HG03045 (cell line): Measurements from ENCODE around the gene KIAA1614.

Experiments
- ATAC-seq: cut with Tn5 transposase; IDR thresholded peaks from one replicate; pipeline ENCODE4 v1.9.1; 2021; ENCODE audit warnings: mild to moderate bottlenecking, moderate library complexity; ENCODE audit not compliant: unreplicated experiment

The KIAA1614 gene

DNA sequence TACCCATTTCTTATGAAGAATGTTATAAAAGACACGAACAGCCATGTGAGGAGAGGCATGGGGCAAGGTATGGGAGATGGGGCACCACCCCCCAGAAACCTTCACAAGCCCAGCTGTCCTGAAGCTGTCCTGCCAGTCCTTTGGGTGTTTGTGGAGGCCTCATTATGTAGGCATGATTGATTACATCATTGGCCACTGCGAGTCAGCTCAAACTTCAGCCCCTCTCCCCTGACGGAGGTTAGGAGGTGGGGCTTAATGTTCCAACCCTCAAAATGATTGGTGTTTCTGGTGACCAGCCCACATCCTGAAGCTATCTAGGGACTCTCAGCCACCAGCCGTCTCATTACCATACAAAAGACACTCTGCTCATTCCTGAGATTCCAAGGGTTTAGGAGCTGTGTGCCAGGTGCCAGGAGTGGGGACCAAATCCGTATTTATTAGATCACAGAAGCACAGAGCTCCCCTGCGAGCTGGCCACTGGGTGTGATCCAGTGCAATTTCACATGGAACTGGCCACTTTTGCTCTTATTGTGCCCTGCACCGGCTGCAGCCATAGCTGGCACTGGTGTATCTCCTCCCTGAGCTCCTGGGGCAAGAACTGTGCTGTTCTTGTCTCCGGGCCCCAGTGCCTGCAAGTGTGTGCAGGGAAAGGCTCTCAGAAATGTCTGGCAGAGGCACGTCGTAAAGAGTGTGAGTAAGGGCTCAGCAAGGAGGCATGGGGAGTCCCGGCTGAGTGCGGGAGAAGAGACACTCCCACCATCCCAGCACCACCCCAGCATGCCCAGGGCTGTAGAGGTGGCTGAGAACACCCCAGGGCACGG, 10.5 kb downstream of the KIAA1614 start:
- no peak for ATAC-seq

DNA sequence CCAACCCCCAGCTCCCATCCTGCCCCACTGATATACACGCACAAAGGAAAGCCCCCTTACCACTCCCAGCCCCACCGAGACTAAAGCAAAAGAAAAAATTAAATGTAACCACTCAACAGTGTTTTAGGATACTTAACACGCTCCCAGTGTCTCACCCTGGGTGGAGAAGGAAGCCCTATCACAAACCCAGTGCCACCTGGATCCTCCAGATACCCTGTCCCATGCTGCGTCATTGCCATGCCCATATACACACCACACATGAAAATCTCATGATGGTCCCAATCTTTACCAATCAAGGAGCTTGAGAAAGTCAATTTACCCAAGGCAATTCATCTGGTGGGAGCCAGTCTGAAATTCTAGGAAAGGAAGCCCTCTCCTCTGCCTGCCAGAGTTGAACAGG, 11.2 kb downstream of the KIAA1614 start:
- ATAC-seq = no peak

- no peak for ATAC-seq
Measured at GRCh38 chr1:180924939-180925338, 12.2 kb downstream of the KIAA1614 start.

- no peak for ATAC-seq
Measured at GRCh38 chr1:180925471-180926051, 12.9 kb downstream of the KIAA1614 start.

- no peak for ATAC-seq
Measured at GRCh38 chr1:180926164-180926981, 13.7 kb downstream of the KIAA1614 start.

DNA sequence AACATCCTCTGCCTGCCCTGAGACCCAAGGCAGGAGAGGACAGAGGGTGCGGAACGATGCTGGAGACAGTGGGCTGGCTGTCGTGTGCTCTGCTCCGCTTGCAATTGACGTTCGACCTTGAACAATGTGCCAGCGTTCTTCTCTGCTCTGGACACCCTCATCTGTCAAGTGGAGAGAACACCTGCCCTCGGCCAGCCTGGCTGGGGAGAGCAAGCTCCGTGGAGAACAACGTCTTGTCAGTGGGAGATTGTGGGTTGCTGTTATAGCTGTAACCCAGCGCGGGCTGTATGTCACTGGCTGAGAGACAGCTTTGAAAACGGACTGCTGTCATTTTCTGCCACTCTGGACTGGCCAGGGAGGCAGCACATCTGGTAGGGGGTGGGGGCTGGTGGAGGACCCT, 14.7 kb downstream of the KIAA1614 start:
- no peak for ATAC-seq

DNA sequence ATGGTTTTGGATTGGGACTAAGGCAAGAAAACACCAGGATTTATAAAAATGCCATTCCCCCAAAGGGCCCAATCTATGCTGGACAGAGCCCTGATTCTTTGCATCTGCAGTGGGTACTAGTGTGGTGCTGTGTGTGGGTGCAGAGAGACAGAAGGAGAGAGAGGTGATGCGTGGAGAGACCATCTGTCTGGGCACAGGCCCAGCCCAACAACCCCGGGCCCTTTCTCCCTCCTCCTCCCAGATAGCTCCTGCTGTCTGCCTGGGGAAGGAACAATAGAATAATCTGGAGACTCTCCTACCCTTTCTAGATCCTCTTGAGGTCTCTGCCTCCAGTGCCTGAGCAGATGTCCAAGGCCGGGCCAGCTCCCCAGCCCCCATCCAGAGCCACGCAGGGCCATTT, 15.1 kb downstream of the KIAA1614 start:
- ATAC-seq = no peak

DNA sequence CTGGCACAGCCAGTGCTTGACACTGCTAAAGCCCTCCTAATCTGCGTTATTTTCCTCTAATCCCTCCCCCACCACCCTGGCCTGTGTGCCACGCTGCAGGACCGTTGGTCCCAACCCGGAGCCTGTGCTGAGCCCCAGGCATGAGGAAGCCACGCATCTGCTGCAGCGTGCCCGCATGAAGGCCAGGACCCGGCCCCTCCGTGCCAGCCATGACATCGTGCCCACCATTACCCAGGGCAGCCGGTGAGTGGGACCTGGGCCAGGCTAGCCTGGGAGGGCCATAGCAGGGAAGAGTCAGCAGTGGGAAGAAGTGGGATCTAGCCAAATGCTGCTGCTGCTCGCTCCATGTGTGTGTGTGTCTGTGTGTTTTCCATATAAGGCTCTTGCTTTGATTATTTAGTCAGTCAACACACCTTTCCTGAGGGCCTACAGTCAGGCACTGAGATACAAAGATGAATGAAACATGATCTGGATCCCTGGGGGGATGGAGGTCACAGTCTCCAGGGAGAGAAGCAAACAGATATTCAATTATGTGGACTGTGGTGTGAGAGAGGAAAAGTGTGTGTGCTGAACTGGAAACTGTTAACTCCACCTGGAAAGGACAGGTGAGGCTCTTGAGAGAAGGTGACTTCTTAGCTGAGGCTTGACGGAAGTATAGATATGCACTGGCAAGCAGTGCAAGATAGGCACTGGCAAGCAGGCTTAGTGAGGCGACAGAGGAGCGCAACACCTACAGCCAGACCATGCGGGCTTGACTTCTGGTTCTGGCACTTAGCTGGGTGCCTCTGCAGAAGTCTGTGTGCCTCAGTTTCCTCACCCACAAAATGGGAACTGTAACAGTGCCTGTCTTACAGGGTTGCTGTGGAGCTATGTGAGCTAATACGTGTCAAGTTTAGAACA, 15.9 kb downstream of the KIAA1614 start:
- ATAC-seq = no peak

- no peak for ATAC-seq
Measured at GRCh38 chr1:180929389-180929788, 16.7 kb downstream of the KIAA1614 start.

DNA sequence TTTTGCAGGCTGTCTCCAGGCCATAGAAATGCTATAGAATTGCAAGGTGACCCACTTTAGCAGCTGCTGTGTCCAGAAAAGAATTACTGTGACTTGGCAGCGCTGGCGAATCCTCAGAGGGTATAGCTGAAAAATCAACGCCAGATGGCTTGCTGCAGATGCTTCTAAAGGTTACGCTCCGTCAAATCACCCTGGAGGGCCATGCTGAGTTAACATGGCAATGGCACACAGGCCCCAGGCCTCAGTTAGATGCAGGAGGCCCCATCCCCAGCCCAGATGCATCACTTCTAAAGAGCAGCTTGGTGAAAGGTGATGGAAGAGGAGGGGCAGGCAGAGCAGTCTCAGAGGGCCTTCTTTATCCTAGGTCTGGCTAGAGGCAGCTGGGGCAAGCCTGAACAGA, 18.0 kb downstream of the KIAA1614 start:
- ATAC-seq = no peak

DNA sequence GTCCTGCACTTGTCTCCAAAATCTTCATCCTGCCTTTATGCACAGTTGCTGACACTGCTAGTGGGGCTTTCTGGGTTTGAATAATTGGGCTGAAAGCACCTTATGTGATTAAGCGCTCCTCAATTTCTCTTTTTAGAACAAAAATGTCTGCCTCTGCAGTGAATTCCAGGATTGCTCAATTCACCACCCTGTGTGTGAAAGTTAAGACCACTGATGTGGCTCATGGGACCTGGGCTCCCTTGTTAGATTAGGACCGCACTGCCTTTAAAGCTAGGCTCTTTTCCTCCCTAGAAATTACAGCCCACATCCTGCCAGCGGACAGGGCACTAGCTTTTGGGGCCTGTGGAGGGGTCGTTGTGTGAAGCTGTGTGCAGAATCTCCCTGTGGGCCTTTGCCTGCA, 18.8 kb downstream of the KIAA1614 start:
- ATAC-seq = no peak

DNA sequence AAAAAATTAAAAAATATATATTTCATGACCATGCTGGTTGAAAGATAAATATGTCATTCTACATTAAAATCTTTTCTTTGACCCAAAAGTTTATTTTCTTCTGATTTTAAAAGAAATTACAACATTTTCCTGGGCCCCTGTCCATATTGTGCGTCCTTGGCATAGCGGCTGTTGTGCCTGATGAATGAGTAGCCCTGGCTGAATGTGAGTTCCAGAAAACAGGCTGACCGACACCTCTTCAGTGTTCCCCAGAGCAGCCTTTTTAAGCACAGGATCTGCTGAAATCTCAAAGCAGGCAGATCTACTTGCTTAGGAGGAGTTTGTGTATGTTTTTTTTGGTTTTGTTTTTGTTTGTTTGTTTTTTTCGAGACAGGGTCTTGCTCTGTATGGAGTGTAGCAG, 19.7 kb downstream of the KIAA1614 start:
- no peak for ATAC-seq

GRCh38 chr1:180933141-180933540, 20.4 kb downstream of the KIAA1614 start:
- ATAC-seq = no peak

- no peak for ATAC-seq
Measured at GRCh38 chr1:180934563-180934962, 21.9 kb downstream of the KIAA1614 start.

DNA sequence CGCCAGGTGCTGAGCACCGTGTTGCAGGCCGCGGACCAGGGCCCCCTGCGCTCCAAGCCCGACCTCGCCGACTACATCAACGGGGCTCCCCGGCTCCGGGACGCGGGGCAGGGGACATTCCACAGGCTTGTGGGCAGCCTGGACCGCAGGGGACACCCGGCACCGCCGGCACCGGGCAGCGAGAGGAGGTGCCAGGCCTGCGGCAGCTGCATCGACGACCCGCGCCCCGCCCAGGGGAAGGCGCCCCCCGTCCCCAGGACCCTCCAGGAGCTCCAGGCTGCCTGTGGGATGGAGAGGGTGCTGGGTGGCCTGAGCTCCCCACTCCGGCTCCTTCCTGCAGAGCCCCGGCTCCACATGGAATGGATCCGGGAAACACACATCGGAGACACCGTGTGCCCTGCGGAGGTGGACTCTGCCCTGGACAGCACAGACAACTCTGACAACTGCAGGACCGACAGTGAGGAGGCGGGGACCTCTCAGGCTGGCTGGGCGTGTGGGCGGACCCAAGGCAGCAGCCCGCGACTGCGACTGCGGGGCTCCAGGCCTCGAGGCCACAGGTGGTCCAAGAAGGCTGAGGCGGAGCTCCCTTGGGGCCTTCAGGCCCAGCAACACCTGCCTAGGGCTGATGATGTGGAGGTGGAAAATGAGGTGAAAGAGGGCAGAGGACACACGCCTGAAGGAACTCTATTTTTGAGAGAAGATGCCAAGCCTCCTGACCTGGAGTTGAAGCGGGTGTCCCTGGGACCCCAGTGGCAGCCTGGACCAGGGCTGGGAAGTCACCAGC, 22.8 kb downstream of the KIAA1614 start:
- ATAC-seq = no peak

DNA sequence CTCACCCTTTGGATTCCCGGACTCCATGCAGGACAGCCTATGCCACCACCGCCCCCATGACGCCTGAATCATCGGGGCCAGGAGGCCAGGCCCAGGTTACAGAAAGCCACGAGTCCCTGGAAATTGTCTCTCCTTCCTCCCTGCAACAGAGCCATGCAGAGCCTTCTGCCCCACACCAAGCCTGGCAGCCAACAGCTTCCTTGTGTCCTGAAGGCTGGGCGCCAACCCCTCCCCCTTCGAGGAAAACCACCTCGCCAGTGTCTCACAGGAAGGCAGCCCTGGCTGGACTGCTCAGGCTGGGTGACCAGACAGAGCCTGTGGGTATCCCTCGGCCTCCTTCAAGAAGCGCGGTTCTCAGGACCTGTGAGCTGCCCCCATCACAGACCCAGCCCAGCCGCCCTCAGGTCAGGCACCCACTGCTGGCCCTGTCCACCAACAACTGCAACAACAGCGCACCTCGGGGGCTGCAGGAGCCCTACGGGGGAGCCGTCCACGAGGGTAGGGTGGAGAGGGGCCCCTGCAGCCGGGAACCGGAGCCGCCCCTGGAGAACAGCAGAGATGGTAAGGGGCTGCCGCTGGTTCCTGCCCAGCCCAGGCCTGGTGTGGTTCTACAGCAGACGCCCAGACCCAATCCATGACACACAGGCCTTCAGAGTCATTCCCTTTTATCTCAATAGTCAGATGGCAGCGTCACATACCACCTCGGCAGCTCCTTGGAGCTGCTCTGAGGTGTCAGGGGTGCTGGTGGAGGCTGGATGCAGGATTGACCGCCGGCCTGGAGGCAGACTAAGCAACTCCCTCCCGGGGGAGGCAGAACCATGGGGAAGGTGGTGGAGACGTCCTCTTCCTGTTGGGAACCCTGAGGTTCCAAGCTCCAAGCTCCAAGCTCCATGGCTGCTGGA, 23.7 kb downstream of the KIAA1614 start:
- ATAC-seq = no peak

DNA sequence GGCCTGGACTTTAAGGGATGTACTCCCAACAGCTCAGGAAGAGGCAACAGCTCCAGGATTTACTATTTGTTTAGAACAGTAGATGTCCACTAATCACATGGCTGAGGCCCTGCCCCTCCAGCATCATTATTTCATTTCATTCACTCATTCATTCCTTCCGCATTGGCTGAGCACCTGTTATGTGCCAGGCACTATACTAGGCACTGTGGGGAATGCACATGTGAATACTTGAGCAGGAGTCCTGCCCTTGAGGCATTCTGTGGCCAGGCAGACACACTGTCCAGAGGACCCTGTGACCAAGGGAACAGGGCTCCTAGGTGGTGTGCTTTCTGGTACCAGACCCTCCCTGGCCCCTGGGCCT, 24.3 kb downstream of the KIAA1614 start:
- no peak for ATAC-seq

DNA sequence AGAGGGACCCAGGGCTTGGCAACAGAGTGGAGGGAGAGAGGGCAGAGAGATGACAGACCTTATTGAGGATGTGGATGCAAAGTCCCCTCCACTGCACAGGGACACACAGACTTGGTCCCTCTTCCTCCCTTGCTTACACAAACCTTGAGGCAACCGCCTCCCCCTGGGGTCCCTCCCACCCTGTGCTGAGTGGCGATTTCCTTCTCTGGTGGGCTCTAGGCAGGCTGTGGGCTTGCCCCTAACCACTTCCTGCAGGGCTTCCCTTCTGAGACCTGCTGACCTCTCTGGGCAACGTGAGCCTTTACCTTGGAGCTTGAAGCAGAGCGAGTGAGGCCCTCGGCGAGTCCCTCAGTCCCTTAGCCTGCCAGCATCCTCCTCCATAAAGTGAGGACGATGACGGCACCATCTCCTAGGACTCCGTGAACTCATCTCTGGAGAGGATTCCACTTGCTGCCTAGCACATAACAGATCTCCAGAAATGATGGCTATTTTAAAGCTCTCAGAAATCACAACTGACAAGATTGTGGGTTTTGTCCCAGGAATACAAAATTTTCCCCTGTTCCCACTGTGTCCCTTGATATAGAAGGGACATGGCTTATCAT, 25.0 kb downstream of the KIAA1614 start:
- ATAC-seq = no peak
